ENCODE data around the gene CTNND1.
"Not testable (repeated sequence)": the region's sequence is repeated elsewhere in the genome, so short reads cannot be mapped to it uniquely, and the experiment has no call there.

CTNND1 gene

GRCh38 chr11:57761301-57762234, at the start of gene CTNND1:
CTNND1 (plus strand) TSS chr11:57761802; CDS start chr11:57791479, 29,677 bp downstream.
- peak; percentile 68 for ATAC-seq
- peak; percentile 25 for DNase-seq

- peak; percentile 95 for ATAC-seq
- DNase-seq, result peak; percentile 89
Observed at GRCh38 chr11:57712256-57713150, 49.1 kb upstream of the CTNND1 start, which contains the start of gene TMX2. TMX2 (plus strand) TSS chr11:57712593; CDS start chr11:57712619, 26 bp downstream.

- DNase-seq, result no peak
- ATAC-seq, result no peak
Observed at GRCh38 chr11:57713835-57714234, 47.8 kb upstream of the CTNND1 start.

- not testable (repeated sequence) for ATAC-seq
Observed at GRCh38 chr11:57716726-57717125, 44.9 kb upstream of the CTNND1 start.

GRCh38 chr11:57727185-57727584, 34.4 kb upstream of the CTNND1 start:
- no peak for ATAC-seq
- DNase-seq, result no peak

More at GRCh38 chr11:57716726-57717125, 44.9 kb upstream of the CTNND1 start:
- DNase-seq, result not testable (repeated sequence)

GRCh38 chr11:57728829-57729228, 32.8 kb upstream of the CTNND1 start:
- no peak for DNase-seq
- ATAC-seq, result no peak

- no peak for DNase-seq
Observed at GRCh38 chr11:57729479-57729878, 32.1 kb upstream of the CTNND1 start.

GRCh38 chr11:57732661-57733060, 28.9 kb upstream of the CTNND1 start:
- DNase-seq (no peak), ATAC-seq (no peak)

More at GRCh38 chr11:57729479-57729878, 32.1 kb upstream of the CTNND1 start:
- no peak for ATAC-seq

- DNase-seq (no peak), ATAC-seq (no peak)
Observed at GRCh38 chr11:57735619-57736298, 25.8 kb upstream of the CTNND1 start.

- peak; percentile 95 for DNase-seq
- ATAC-seq, result peak; percentile 95
Observed at GRCh38 chr11:57741132-57742086, 20.2 kb upstream of the CTNND1 start, which contains the start of gene SELENOH. SELENOH (plus strand) TSS chr11:57741491; CDS start chr11:57741596, 105 bp downstream.

- ATAC-seq, result no peak
Observed at GRCh38 chr11:57742087-57742452, 19.5 kb upstream of the CTNND1 start.

GRCh38 chr11:57744357-57744756, 17.2 kb upstream of the CTNND1 start:
- ATAC-seq, result no peak
- DNase-seq, result no peak

More at GRCh38 chr11:57742087-57742452, 19.5 kb upstream of the CTNND1 start:
- no peak for DNase-seq

- DNase-seq (no peak), ATAC-seq (no peak)
Observed at GRCh38 chr11:57745206-57745605, 16.4 kb upstream of the CTNND1 start.

GRCh38 chr11:57746920-57747319, 14.7 kb upstream of the CTNND1 start:
- ATAC-seq, result peak; percentile 22

GRCh38 chr11:57751176-57751575, 10.4 kb upstream of the CTNND1 start:
- ATAC-seq, result no peak
- no peak for DNase-seq

More at GRCh38 chr11:57746920-57747319, 14.7 kb upstream of the CTNND1 start:
- DNase-seq, result no peak

- no peak for ATAC-seq
- DNase-seq, result no peak
Observed at GRCh38 chr11:57751676-57752253, 9.8 kb upstream of the CTNND1 start, which contains the start of gene BTBD18. BTBD18 (minus strand) TSS chr11:57751819; CDS start chr11:57751188, 631 bp downstream.

GRCh38 chr11:57752954-57753353, 8.6 kb upstream of the CTNND1 start:
- DNase-seq (no peak), ATAC-seq (no peak)

GRCh38 chr11:57758174-57758573, 3.4 kb upstream of the CTNND1 start:
- no peak for DNase-seq
- ATAC-seq, result no peak

- no peak for DNase-seq
- no peak for ATAC-seq
Observed at GRCh38 chr11:57762235-57762861, 746 bp downstream of the CTNND1 start.

GRCh38 chr11:57763568-57763967, 2.0 kb downstream of the CTNND1 start:
- ATAC-seq (no peak), DNase-seq (no peak)

Measured in stimulated activated naive CD8-positive, alpha-beta T cell treated with anti-CD3 and anti-CD28 coated beads, Interleukin-15, Interleukin-2, amounts not matched to agents 100 U/mL and 50 U/mL, for 24 hours (primary cell).